GM12865 (cell line): ENCODE data around the gene ZNF83.
A peak's percentile ranks its signal among the peaks of the same experiment; 100 is the strongest.
"Not testable (repeated sequence)": the region's sequence is repeated elsewhere in the genome, so short reads cannot be mapped to it uniquely, and the experiment has no call there.

Experiments
- DNase-seq: peaks from one replicate; pipeline ENCODE4 v3.0.0; 2010; ENCODE audit warnings: low read depth
- H3K4me3 ChIP-seq: 2 replicates; pipeline ENCODE4 v1.5.1; 2011; ENCODE audit warnings: mild to moderate bottlenecking, low read depth, low read length, control low read depth
- CTCF ChIP-seq: IDR thresholded peaks from 2 replicates; pipeline ENCODE4 v1.5.1; 2011; ENCODE audit warnings: low read length, control low read depth, low read depth, inconsistent platforms; ENCODE audit not compliant: insufficient read depth; ENCODE audit errors: missing control alignments

ZNF83 gene

GRCh38 chr19:52600639-52601024 is 37.5 kb downstream of the ZNF83 start:
- peak; percentile 25 for DNase-seq
- no peak for TF ChIP-seq CTCF
- peak overlapping the region; percentile 48 for H3K4me3 ChIP-seq

GRCh38 chr19:52599241-52599640 is 38.9 kb downstream of the ZNF83 start:
- DNase-seq: no peak

GRCh38 chr19:52593441-52593840 is 44.7 kb downstream of the ZNF83 start:
- not testable (repeated sequence) for DNase-seq, H3K4me3 ChIP-seq

More at GRCh38 chr19:52599241-52599640, 38.9 kb downstream of the ZNF83 start:
- no peak overlapping the region for H3K4me3 ChIP-seq
- no peak for TF ChIP-seq CTCF

GRCh38 chr19:52592301-52592700 is 45.9 kb downstream of the ZNF83 start:
- TF ChIP-seq CTCF: no peak
- no peak overlapping the region for H3K4me3 ChIP-seq
- DNase-seq: no peak

- H3K4me3 ChIP-seq: no peak overlapping the region
- TF ChIP-seq CTCF: no peak
- DNase-seq: no peak
Measured at GRCh38 chr19:52590728-52591127, 47.4 kb downstream of the ZNF83 start.

GRCh38 chr19:52585604-52586003 is 52.6 kb downstream of the ZNF83 start:
- DNase-seq: no peak
- TF ChIP-seq CTCF: no peak
- H3K4me3 ChIP-seq: no peak overlapping the region

GRCh38 chr19:52584736-52585440 is 53.3 kb downstream of the ZNF83 start:
- DNase-seq: no peak
- H3K4me3 ChIP-seq: no peak overlapping the region

More at GRCh38 chr19:52584736-52585440, 53.3 kb downstream of the ZNF83 start:
- TF ChIP-seq CTCF: no peak
